Tibial nerve (tissue), 4 donors: ENCODE results near the gene CXCL8.

Source experiments
- EP300 ChIP-seq, 2 donors: sonication (generic); formaldehyde crosslinking; IDR thresholded peaks; one replicate each; pipeline ENCODE4 v1.6.1; 2017; ENCODE audit warnings: antibody characterized with exemption in 2 of 2, mild to moderate bottlenecking in 1 of 2
- TF ChIP-seq, protein P1 (sequence below), 5 experiments: fragments of 200-600 bp in 3 of 5; fragments of 450-650 bp in 2 of 5; sonication (generic) in 3 of 5; IDR thresholded peaks; one replicate each; pipeline ENCODE4 v1.5.1; 2016 to 2019; ENCODE audit warnings: antibody characterized with exemption in 5 of 5, mild to moderate bottlenecking in 3 of 5, moderate library complexity in 2 of 5

GRCh38 chr4:73754934-73755333 lies 14.6 kb downstream of the CXCL8 start:
- TF ChIP-seq, protein P1, sequence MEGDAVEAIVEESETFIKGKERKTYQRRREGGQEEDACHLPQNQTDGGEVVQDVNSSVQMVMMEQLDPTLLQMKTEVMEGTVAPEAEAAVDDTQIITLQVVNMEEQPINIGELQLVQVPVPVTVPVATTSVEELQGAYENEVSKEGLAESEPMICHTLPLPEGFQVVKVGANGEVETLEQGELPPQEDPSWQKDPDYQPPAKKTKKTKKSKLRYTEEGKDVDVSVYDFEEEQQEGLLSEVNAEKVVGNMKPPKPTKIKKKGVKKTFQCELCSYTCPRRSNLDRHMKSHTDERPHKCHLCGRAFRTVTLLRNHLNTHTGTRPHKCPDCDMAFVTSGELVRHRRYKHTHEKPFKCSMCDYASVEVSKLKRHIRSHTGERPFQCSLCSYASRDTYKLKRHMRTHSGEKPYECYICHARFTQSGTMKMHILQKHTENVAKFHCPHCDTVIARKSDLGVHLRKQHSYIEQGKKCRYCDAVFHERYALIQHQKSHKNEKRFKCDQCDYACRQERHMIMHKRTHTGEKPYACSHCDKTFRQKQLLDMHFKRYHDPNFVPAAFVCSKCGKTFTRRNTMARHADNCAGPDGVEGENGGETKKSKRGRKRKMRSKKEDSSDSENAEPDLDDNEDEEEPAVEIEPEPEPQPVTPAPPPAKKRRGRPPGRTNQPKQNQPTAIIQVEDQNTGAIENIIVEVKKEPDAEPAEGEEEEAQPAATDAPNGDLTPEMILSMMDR (IDR thresholded peaks at IDR 0.05): no peak
- TF ChIP-seq EP300 (IDR thresholded peaks at IDR 0.05): no peak
